ENCODE results near the gene OR13C5.
"Not testable (repeated sequence)": the region's sequence is repeated elsewhere in the genome, so short reads cannot be mapped to it uniquely, and the experiment has no call there.

OR13C5 gene

GRCh38 chr9:104599313-104599712, at the start of gene OR13C5:
TSS of gene OR13C5 (minus strand) at chr9:104599413. CDS start at chr9:104599413, 0 bp downstream.
- DNase-seq (ENCODE audit: low read depth) = not testable (repeated sequence)

- no peak for DNase-seq (ENCODE audit: low read depth)
Measured at GRCh38 chr9:104635456-104635855, 36.2 kb upstream of the OR13C5 start.

- no peak for DNase-seq (ENCODE audit: low read depth)
Measured at GRCh38 chr9:104633976-104634520, 34.8 kb upstream of the OR13C5 start.

- DNase-seq (ENCODE audit: low read depth) = not testable (repeated sequence)
Measured at GRCh38 chr9:104625964-104626363, 26.8 kb upstream of the OR13C5 start.

GRCh38 chr9:104618104-104618503, 18.9 kb upstream of the OR13C5 start, which contains the start of gene OR13C9:
TSS of gene OR13C9 (minus strand) at chr9:104618204. CDS start at chr9:104618204, 0 bp downstream.
- no peak for DNase-seq (ENCODE audit: low read depth)

GRCh38 chr9:104617418-104617817, 18.2 kb upstream of the OR13C5 start:
- no peak for DNase-seq (ENCODE audit: low read depth)

GRCh38 chr9:104611213-104611612, 12.0 kb upstream of the OR13C5 start:
- DNase-seq (ENCODE audit: low read depth) = no peak

GRCh38 chr9:104608336-104608735, 9.1 kb upstream of the OR13C5 start:
- no peak for DNase-seq (ENCODE audit: low read depth)

GRCh38 chr9:104606152-104606551, 6.9 kb upstream of the OR13C5 start:
- no peak for DNase-seq (ENCODE audit: low read depth)

GRCh38 chr9:104605527-104605926, 6.3 kb upstream of the OR13C5 start, which contains the start of gene OR13C2:
TSS of gene OR13C2 (minus strand) at chr9:104605627. CDS start at chr9:104605627, 0 bp downstream.
- not testable (repeated sequence) for DNase-seq (ENCODE audit: low read depth)

- DNase-seq (ENCODE audit: low read depth) = no peak
Measured at GRCh38 chr9:104604801-104605200, 5.6 kb upstream of the OR13C5 start.

- not testable (repeated sequence) for DNase-seq (ENCODE audit: low read depth)
Measured at GRCh38 chr9:104598749-104599148, 464 bp downstream of the OR13C5 start.

- DNase-seq (ENCODE audit: low read depth) = no peak
Measured at GRCh38 chr9:104589626-104590025, 9.6 kb downstream of the OR13C5 start.

- no peak for DNase-seq (ENCODE audit: low read depth)
Measured at GRCh38 chr9:104586496-104587180, 12.6 kb downstream of the OR13C5 start.

GRCh38 chr9:104580562-104580961, 18.7 kb downstream of the OR13C5 start:
- no peak for DNase-seq (ENCODE audit: low read depth)

GRCh38 chr9:104577263-104577662, 21.9 kb downstream of the OR13C5 start:
- DNase-seq (ENCODE audit: low read depth) = no peak

- no peak for DNase-seq (ENCODE audit: low read depth)
Measured at GRCh38 chr9:104575456-104575855, 23.8 kb downstream of the OR13C5 start.

- DNase-seq (ENCODE audit: low read depth) = no peak
Measured at GRCh38 chr9:104572612-104573011, 26.6 kb downstream of the OR13C5 start.

- DNase-seq (ENCODE audit: low read depth) = no peak
Measured at GRCh38 chr9:104568868-104569267, 30.3 kb downstream of the OR13C5 start, which contains the start of gene OR13C8. TSS of gene OR13C8 (plus strand) at chr9:104569168. CDS start at chr9:104569168, 0 bp downstream.

GRCh38 chr9:104564358-104564757, 34.9 kb downstream of the OR13C5 start:
- no peak for DNase-seq (ENCODE audit: low read depth)

- DNase-seq (ENCODE audit: low read depth) = no peak
Measured at GRCh38 chr9:104556830-104557634, 42.2 kb downstream of the OR13C5 start.

GRCh38 chr9:104555521-104555920, 43.7 kb downstream of the OR13C5 start:
- DNase-seq (ENCODE audit: low read depth) = no peak

- DNase-seq (ENCODE audit: low read depth) = no peak
Measured at GRCh38 chr9:104553261-104553660, 46.0 kb downstream of the OR13C5 start.

All from activated T-helper 9 cell treated with anti-CD3 and anti-CD28 coated beads, Interleukin-2, amount 50 U/mL, for 16 hours (primary cell).